ENCODE data around the gene CNTLN.
"Not testable (repeated sequence)": the region's sequence is repeated elsewhere in the genome, so short reads cannot be mapped to it uniquely, and the experiment has no call there.

The CNTLN gene

GRCh38 chr9:17315341-17315740, 180.5 kb downstream of the CNTLN start:
- no peak for DNase-seq

GRCh38 chr9:17318821-17319320, 184.0 kb downstream of the CNTLN start:
- DNase-seq, result no peak

GRCh38 chr9:17319864-17320263, 185.0 kb downstream of the CNTLN start:
- no peak for DNase-seq

GRCh38 chr9:17322882-17323864, 188.3 kb downstream of the CNTLN start:
- no peak for DNase-seq

- no peak for DNase-seq
Measured at GRCh38 chr9:17328331-17328730, 193.5 kb downstream of the CNTLN start.

- no peak for DNase-seq
Measured at GRCh38 chr9:17330097-17330496, 195.3 kb downstream of the CNTLN start.

- DNase-seq, result no peak
Measured at GRCh38 chr9:17332115-17332514, 197.3 kb downstream of the CNTLN start.

- no peak for DNase-seq
Measured at GRCh38 chr9:17339156-17339555, 204.3 kb downstream of the CNTLN start.

GRCh38 chr9:17342696-17343095, 207.9 kb downstream of the CNTLN start:
- no peak for DNase-seq

GRCh38 chr9:17349831-17350230, 215.0 kb downstream of the CNTLN start:
- DNase-seq, result no peak

- DNase-seq, result not testable (repeated sequence)
Measured at GRCh38 chr9:17354006-17354405, 219.2 kb downstream of the CNTLN start.

GRCh38 chr9:17361378-17361777, 226.5 kb downstream of the CNTLN start:
- no peak for DNase-seq

GRCh38 chr9:17367035-17367434, 232.2 kb downstream of the CNTLN start:
- DNase-seq, result no peak

- no peak for DNase-seq
Measured at GRCh38 chr9:17380126-17380861, 245.5 kb downstream of the CNTLN start.

GRCh38 chr9:17387565-17387964, 252.7 kb downstream of the CNTLN start:
- no peak for DNase-seq

GRCh38 chr9:17389026-17389425, 254.2 kb downstream of the CNTLN start:
- DNase-seq, result no peak

- no peak for DNase-seq
Measured at GRCh38 chr9:17394881-17395510, 260.2 kb downstream of the CNTLN start.

GRCh38 chr9:17397166-17397728, 262.4 kb downstream of the CNTLN start:
- DNase-seq, result not testable (repeated sequence)

GRCh38 chr9:17398350-17398749, 263.5 kb downstream of the CNTLN start:
- no peak for DNase-seq

- no peak for DNase-seq
Measured at GRCh38 chr9:17401858-17402257, 267.0 kb downstream of the CNTLN start.

- no peak for DNase-seq
Measured at GRCh38 chr9:17402309-17402708, 267.5 kb downstream of the CNTLN start.

- DNase-seq, result no peak
Measured at GRCh38 chr9:17403539-17403938, 268.7 kb downstream of the CNTLN start.

GRCh38 chr9:17414986-17415385, 280.1 kb downstream of the CNTLN start:
- DNase-seq, result no peak
